ENCODE data around the gene ENOPH1.

DNA sequence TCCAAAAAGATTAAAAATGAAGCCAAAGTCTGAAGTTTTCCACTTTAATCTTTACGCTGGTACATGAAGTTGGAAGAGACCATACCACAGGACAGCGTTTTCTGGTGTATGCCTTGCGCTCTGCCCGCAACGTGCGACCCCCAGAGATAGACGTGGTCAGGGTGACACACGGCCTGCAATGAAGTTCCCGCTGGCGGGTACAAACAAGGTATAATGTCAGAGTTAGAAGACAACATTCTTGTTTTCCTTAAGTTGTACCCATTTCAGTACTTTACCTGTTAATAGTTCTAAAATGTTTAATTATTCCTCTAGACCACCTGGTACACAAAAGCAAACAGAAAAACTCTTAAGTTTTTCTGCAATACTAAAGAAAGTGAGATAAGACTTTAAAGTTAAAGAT, 4.9 kb upstream of the ENOPH1 start:
- TF ChIP-seq, protein P1, sequence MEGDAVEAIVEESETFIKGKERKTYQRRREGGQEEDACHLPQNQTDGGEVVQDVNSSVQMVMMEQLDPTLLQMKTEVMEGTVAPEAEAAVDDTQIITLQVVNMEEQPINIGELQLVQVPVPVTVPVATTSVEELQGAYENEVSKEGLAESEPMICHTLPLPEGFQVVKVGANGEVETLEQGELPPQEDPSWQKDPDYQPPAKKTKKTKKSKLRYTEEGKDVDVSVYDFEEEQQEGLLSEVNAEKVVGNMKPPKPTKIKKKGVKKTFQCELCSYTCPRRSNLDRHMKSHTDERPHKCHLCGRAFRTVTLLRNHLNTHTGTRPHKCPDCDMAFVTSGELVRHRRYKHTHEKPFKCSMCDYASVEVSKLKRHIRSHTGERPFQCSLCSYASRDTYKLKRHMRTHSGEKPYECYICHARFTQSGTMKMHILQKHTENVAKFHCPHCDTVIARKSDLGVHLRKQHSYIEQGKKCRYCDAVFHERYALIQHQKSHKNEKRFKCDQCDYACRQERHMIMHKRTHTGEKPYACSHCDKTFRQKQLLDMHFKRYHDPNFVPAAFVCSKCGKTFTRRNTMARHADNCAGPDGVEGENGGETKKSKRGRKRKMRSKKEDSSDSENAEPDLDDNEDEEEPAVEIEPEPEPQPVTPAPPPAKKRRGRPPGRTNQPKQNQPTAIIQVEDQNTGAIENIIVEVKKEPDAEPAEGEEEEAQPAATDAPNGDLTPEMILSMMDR (IDR thresholded peaks at IDR 0.05; ENCODE audit: insufficient read depth, low read length), result no peak
- TF ChIP-seq SPI1 (IDR thresholded peaks at IDR 0.05; ENCODE audit: borderline replicate concordance, low read depth) (no peak), POLR2AphosphoS5 (IDR thresholded peaks at IDR 0.05; ENCODE audit: low read depth) (no peak), GABPA (IDR thresholded peaks at IDR 0.05; ENCODE audit: low read depth) (no peak)

Measured in HL-60 (cell line).